ENCODE measurements around the gene KRTAP5-4.
"Not testable (repeated sequence)": the region's sequence is repeated elsewhere in the genome, so short reads cannot be mapped to it uniquely, and the experiment has no call there.

The KRTAP5-4 gene

GRCh38 chr11:1623716-1624115 is 1.8 kb upstream of the KRTAP5-4 start:
- H3K4me2 ChIP-seq (ENCODE audit: low read length) = no peak overlapping the region
- no peak overlapping the region for H3K4me3 ChIP-seq (ENCODE audit: low read depth, low read length)
- H3K79me2 ChIP-seq = no peaks in the 10 kb centered on the region
- H3K4me1 ChIP-seq = no peaks in the 10 kb centered on the region
- H3K36me3 ChIP-seq (ENCODE audit: control insufficient read depth, insufficient read depth, low read length) = no peaks in the 10 kb centered on the region
- no peak for TF ChIP-seq CTCF (IDR thresholded peaks at IDR 0.05)
- no peak overlapping the region for H3K27ac ChIP-seq
- H2AFZ ChIP-seq = no peak overlapping the region
- H3K27me3 ChIP-seq (ENCODE audit: control insufficient read depth, insufficient read depth, low read length) = no peaks in the 10 kb centered on the region
- no peaks in the 10 kb centered on the region for H3K9me3 ChIP-seq (ENCODE audit: control insufficient read depth, low read length)
- no peak overlapping the region for H3K9ac ChIP-seq

- H3K27me3 ChIP-seq (ENCODE audit: control insufficient read depth, insufficient read depth, low read length) = no peaks in the 10 kb centered on the region
- no peaks in the 10 kb centered on the region for H3K4me1 ChIP-seq
- no peaks in the 10 kb centered on the region for H3K79me2 ChIP-seq
- H3K4me2 ChIP-seq (ENCODE audit: low read length) = no peak overlapping the region
- no peak overlapping the region for H3K9ac ChIP-seq
- no peak overlapping the region for H3K4me3 ChIP-seq (ENCODE audit: low read depth, low read length)
- no peaks in the 10 kb centered on the region for H3K9me3 ChIP-seq (ENCODE audit: control insufficient read depth, low read length)
- no peak overlapping the region for H2AFZ ChIP-seq
- no peaks in the 10 kb centered on the region for H3K36me3 ChIP-seq (ENCODE audit: control insufficient read depth, insufficient read depth, low read length)
- no peak overlapping the region for H3K27ac ChIP-seq
- no peak for TF ChIP-seq CTCF (IDR thresholded peaks at IDR 0.05)
Measured at GRCh38 chr11:1619449-1619848, 2.5 kb downstream of the KRTAP5-4 start.

GRCh38 chr11:1618231-1618630 is 3.7 kb downstream of the KRTAP5-4 start:
- no peak overlapping the region for H2AFZ ChIP-seq
- H3K9me3 ChIP-seq (ENCODE audit: control insufficient read depth, low read length) = no peaks in the 10 kb centered on the region
- no peak overlapping the region for H3K4me2 ChIP-seq (ENCODE audit: low read length)
- no peak overlapping the region for H3K9ac ChIP-seq
- no peaks in the 10 kb centered on the region for H3K27me3 ChIP-seq (ENCODE audit: control insufficient read depth, insufficient read depth, low read length)
- no peak overlapping the region for H3K27ac ChIP-seq
- H3K79me2 ChIP-seq = no peaks in the 10 kb centered on the region
- TF ChIP-seq CTCF (IDR thresholded peaks at IDR 0.05) = no peak
- no peak overlapping the region for H3K4me3 ChIP-seq (ENCODE audit: low read depth, low read length)
- H3K4me1 ChIP-seq = no peaks in the 10 kb centered on the region
- H3K36me3 ChIP-seq (ENCODE audit: control insufficient read depth, insufficient read depth, low read length) = no peaks in the 10 kb centered on the region

GRCh38 chr11:1608363-1608762 is 13.6 kb downstream of the KRTAP5-4 start, which contains the start of gene KRTAP5-3:
KRTAP5-3 (minus strand) TSS chr11:1608463; CDS start chr11:1608385, 78 bp downstream.
- H3K27me3 ChIP-seq (ENCODE audit: control insufficient read depth, insufficient read depth, low read length) = no peaks in the 10 kb centered on the region
- no peak within 1 kb of the TSS for H3K27ac ChIP-seq
- H3K9ac ChIP-seq = no peak within 1 kb of the TSS
- no peaks in the 10 kb centered on the region for H3K9me3 ChIP-seq (ENCODE audit: control insufficient read depth, low read length)
- H3K4me2 ChIP-seq (ENCODE audit: low read length) = no peak within 1 kb of the TSS
- H3K4me1 ChIP-seq = no peaks in the 10 kb centered on the region
- no peak for TF ChIP-seq CTCF (IDR thresholded peaks at IDR 0.05)
- no peak within 1 kb of the TSS for H3K4me3 ChIP-seq (ENCODE audit: low read depth, low read length)
- H3K79me2 ChIP-seq = no peaks in the 10 kb centered on the region
- H3K36me3 ChIP-seq (ENCODE audit: control insufficient read depth, insufficient read depth, low read length) = no peaks in the 10 kb centered on the region
- no peak within 1 kb of the TSS for H2AFZ ChIP-seq

GRCh38 chr11:1607901-1608300 is 14.0 kb downstream of the KRTAP5-4 start:
- H3K4me3 ChIP-seq (ENCODE audit: low read depth, low read length); H3K4me2 ChIP-seq (ENCODE audit: low read length); H3K4me1 ChIP-seq; H3K27ac ChIP-seq; H3K27me3 ChIP-seq (ENCODE audit: control insufficient read depth, insufficient read depth, low read length); H3K9me3 ChIP-seq (ENCODE audit: control insufficient read depth, low read length); H3K36me3 ChIP-seq (ENCODE audit: control insufficient read depth, insufficient read depth, low read length); H2AFZ ChIP-seq; H3K9ac ChIP-seq; H3K79me2 ChIP-seq: not testable (repeated sequence)

GRCh38 chr11:1607156-1607845 is 14.6 kb downstream of the KRTAP5-4 start:
- H3K27me3 ChIP-seq (ENCODE audit: control insufficient read depth, insufficient read depth, low read length); H3K79me2 ChIP-seq; H2AFZ ChIP-seq; H3K4me3 ChIP-seq (ENCODE audit: low read depth, low read length); H3K9ac ChIP-seq; H3K4me2 ChIP-seq (ENCODE audit: low read length); H3K9me3 ChIP-seq (ENCODE audit: control insufficient read depth, low read length); H3K4me1 ChIP-seq; H3K36me3 ChIP-seq (ENCODE audit: control insufficient read depth, insufficient read depth, low read length); H3K27ac ChIP-seq: not testable (repeated sequence)

GRCh38 chr11:1605923-1606322 is 16.0 kb downstream of the KRTAP5-4 start:
- not testable (repeated sequence) for H3K9ac ChIP-seq; H3K27ac ChIP-seq; H3K36me3 ChIP-seq (ENCODE audit: control insufficient read depth, insufficient read depth, low read length); H3K79me2 ChIP-seq; H3K4me3 ChIP-seq (ENCODE audit: low read depth, low read length); H3K4me1 ChIP-seq; H2AFZ ChIP-seq; H3K4me2 ChIP-seq (ENCODE audit: low read length); H3K27me3 ChIP-seq (ENCODE audit: control insufficient read depth, insufficient read depth, low read length); H3K9me3 ChIP-seq (ENCODE audit: control insufficient read depth, low read length)
